ENCODE results near the gene PPP6R1. TPM values are rescaled to one million over a fixed set of nuclear protein-coding genes. Genes with fewer than 3 reads are reported as not detected.

Gene PPP6R1
- 33.8 TPM for polyA plus RNA-seq (2013, experiment 1 of 2)
- polyA plus RNA-seq (2013, experiment 2 of 2): 34.7 TPM

- Histone ChIP-seq H3K4me3 (ENCODE audit: low read length) (peak within 1 kb of the TSS; percentile 94), H4K5ac (ENCODE audit: low read length) (no peak within 1 kb of the TSS), H3K79me1 (ENCODE audit: low read length) (peaks cover 30% of the 10 kb centered on the region), H3K56ac (ENCODE audit: low read length) (peak within 1 kb of the TSS; percentile 99), H3K36me3 (ENCODE audit: control insufficient read depth, insufficient read depth, low read length) (no peaks in the 10 kb centered on the region), H3K18ac (ENCODE audit: low read length) (peak within 1 kb of the TSS; percentile 65), H3K4me1 (ENCODE audit: control insufficient read depth, low read depth, low read length) (peaks cover 7% of the 10 kb centered on the region), H3K4me2 (ENCODE audit: low read length) (peak within 1 kb of the TSS; percentile 91), H3K27me3 (ENCODE audit: insufficient read depth, low read length, poor library complexity) (no peaks in the 10 kb centered on the region), H2BK5ac (ENCODE audit: low read length) (peak within 1 kb of the TSS; percentile 78), H2BK15ac (replicated peaks; ENCODE audit: low read depth) (no peak within 1 kb of the TSS), H4K8ac (ENCODE audit: low read depth, low read length) (peak within 1 kb of the TSS; percentile 94), H3K27ac (ENCODE audit: low read depth, low read length) (peak within 1 kb of the TSS; percentile 94), H3K79me2 (ENCODE audit: control insufficient read depth, insufficient read depth, low read length) (peaks cover 42% of the 10 kb centered on the region), H3K23ac (ENCODE audit: low read length) (peak within 1 kb of the TSS; percentile 91), H3K9ac (ENCODE audit: low read length) (peak within 1 kb of the TSS; percentile 99), H2AK5ac (ENCODE audit: low read length) (no peak within 1 kb of the TSS), H2BK120ac (ENCODE audit: low read depth, low read length) (no peak within 1 kb of the TSS), H3K4ac (ENCODE audit: low read depth, low read length) (peak within 1 kb of the TSS; percentile 81)
- WGBS (ENCODE audit: extremely low coverage, insufficient coverage, low lambda C conversion rate): no CpG with 5 or more reads among the region's 76 CpGs
- DNase-seq: peak; percentile 99
Measured at GRCh38 chr19:55258828-55259539, at the start of gene PPP6R1. TSS of gene PPP6R1 (minus strand) at chr19:55259017. CDS start at chr19:55247103, 11,914 bp downstream.

GRCh38 chr19:55308281-55308680 lies 49.5 kb upstream of the PPP6R1 start:
- no peaks in the 10 kb centered on the region for H3K27me3 ChIP-seq (ENCODE audit: insufficient read depth, low read length, poor library complexity)
- H3K9ac ChIP-seq (ENCODE audit: low read length): no peak overlapping the region
- H2BK5ac ChIP-seq (ENCODE audit: low read length): no peak overlapping the region
- no peak overlapping the region for H2AK5ac ChIP-seq (ENCODE audit: low read length)
- no peak overlapping the region for H4K5ac ChIP-seq (ENCODE audit: low read length)
- H3K36me3 ChIP-seq (ENCODE audit: control insufficient read depth, insufficient read depth, low read length): peaks cover 8% of the 10 kb centered on the region
- H3K4me3 ChIP-seq (ENCODE audit: low read length): no peak overlapping the region
- no CpG with 5 or more reads among the region's 11 CpGs for WGBS (ENCODE audit: extremely low coverage, insufficient coverage, low lambda C conversion rate)
- H4K8ac ChIP-seq (ENCODE audit: low read depth, low read length): no peak overlapping the region
- H2BK15ac ChIP-seq (replicated peaks; ENCODE audit: low read depth): no peak overlapping the region
- no peaks in the 10 kb centered on the region for H3K79me1 ChIP-seq (ENCODE audit: low read length)
- no peak for DNase-seq
- no peak overlapping the region for H3K4ac ChIP-seq (ENCODE audit: low read depth, low read length)
- no peak overlapping the region for H3K23ac ChIP-seq (ENCODE audit: low read length)
- H3K56ac ChIP-seq (ENCODE audit: low read length): no peak overlapping the region
- no peak overlapping the region for H3K18ac ChIP-seq (ENCODE audit: low read length)
- H3K79me2 ChIP-seq (ENCODE audit: control insufficient read depth, insufficient read depth, low read length): no peaks in the 10 kb centered on the region
- no peak overlapping the region for H3K27ac ChIP-seq (ENCODE audit: low read depth, low read length)
- H2BK120ac ChIP-seq (ENCODE audit: low read depth, low read length): no peak overlapping the region
- no peaks in the 10 kb centered on the region for H3K4me1 ChIP-seq (ENCODE audit: control insufficient read depth, low read depth, low read length)
- no peak overlapping the region for H3K4me2 ChIP-seq (ENCODE audit: low read length)

GRCh38 chr19:55306712-55307111 lies 47.9 kb upstream of the PPP6R1 start:
- no peak overlapping the region for H4K8ac ChIP-seq (ENCODE audit: low read depth, low read length)
- no CpG with 5 or more reads among the region's 3 CpGs for WGBS (ENCODE audit: extremely low coverage, insufficient coverage, low lambda C conversion rate)
- no peak overlapping the region for H3K18ac ChIP-seq (ENCODE audit: low read length)
- H2AK5ac ChIP-seq (ENCODE audit: low read length): no peak overlapping the region
- no peak overlapping the region for H2BK15ac ChIP-seq (replicated peaks; ENCODE audit: low read depth)
- H2BK120ac ChIP-seq (ENCODE audit: low read depth, low read length): no peak overlapping the region
- DNase-seq: no peak
- peaks cover 11% of the 10 kb centered on the region for H3K36me3 ChIP-seq (ENCODE audit: control insufficient read depth, insufficient read depth, low read length)
- H3K27ac ChIP-seq (ENCODE audit: low read depth, low read length): no peak overlapping the region
- no peak overlapping the region for H3K4me3 ChIP-seq (ENCODE audit: low read length)
- no peak overlapping the region for H3K56ac ChIP-seq (ENCODE audit: low read length)
- H3K23ac ChIP-seq (ENCODE audit: low read length): no peak overlapping the region
- no peaks in the 10 kb centered on the region for H3K79me2 ChIP-seq (ENCODE audit: control insufficient read depth, insufficient read depth, low read length)
- no peak overlapping the region for H3K9ac ChIP-seq (ENCODE audit: low read length)
- no peak overlapping the region for H3K4ac ChIP-seq (ENCODE audit: low read depth, low read length)
- H3K79me1 ChIP-seq (ENCODE audit: low read length): no peaks in the 10 kb centered on the region
- H4K5ac ChIP-seq (ENCODE audit: low read length): no peak overlapping the region
- no peaks in the 10 kb centered on the region for H3K27me3 ChIP-seq (ENCODE audit: insufficient read depth, low read length, poor library complexity)
- H3K4me2 ChIP-seq (ENCODE audit: low read length): no peak overlapping the region
- H3K4me1 ChIP-seq (ENCODE audit: control insufficient read depth, low read depth, low read length): no peaks in the 10 kb centered on the region
- no peak overlapping the region for H2BK5ac ChIP-seq (ENCODE audit: low read length)

GRCh38 chr19:55305983-55306562 lies 47.3 kb upstream of the PPP6R1 start:
- no peak overlapping the region for H2AK5ac ChIP-seq (ENCODE audit: low read length)
- H3K36me3 ChIP-seq (ENCODE audit: control insufficient read depth, insufficient read depth, low read length): peaks cover 11% of the 10 kb centered on the region
- no peak overlapping the region for H2BK120ac ChIP-seq (ENCODE audit: low read depth, low read length)
- H3K23ac ChIP-seq (ENCODE audit: low read length): no peak overlapping the region
- H3K4me3 ChIP-seq (ENCODE audit: low read length): no peak overlapping the region
- H3K27me3 ChIP-seq (ENCODE audit: insufficient read depth, low read length, poor library complexity): no peaks in the 10 kb centered on the region
- H4K5ac ChIP-seq (ENCODE audit: low read length): no peak overlapping the region
- no peak overlapping the region for H3K9ac ChIP-seq (ENCODE audit: low read length)
- H2BK15ac ChIP-seq (replicated peaks; ENCODE audit: low read depth): no peak overlapping the region
- H3K79me1 ChIP-seq (ENCODE audit: low read length): no peaks in the 10 kb centered on the region
- no peak overlapping the region for H3K18ac ChIP-seq (ENCODE audit: low read length)
- H3K79me2 ChIP-seq (ENCODE audit: control insufficient read depth, insufficient read depth, low read length): no peaks in the 10 kb centered on the region
- no peak overlapping the region for H3K56ac ChIP-seq (ENCODE audit: low read length)
- no peak overlapping the region for H3K4me2 ChIP-seq (ENCODE audit: low read length)
- H2BK5ac ChIP-seq (ENCODE audit: low read length): no peak overlapping the region
- peak; percentile 53 for DNase-seq
- no peak overlapping the region for H3K27ac ChIP-seq (ENCODE audit: low read depth, low read length)
- H3K4me1 ChIP-seq (ENCODE audit: control insufficient read depth, low read depth, low read length): peaks cover 2% of the 10 kb centered on the region
- H3K4ac ChIP-seq (ENCODE audit: low read depth, low read length): no peak overlapping the region
- WGBS (ENCODE audit: extremely low coverage, insufficient coverage, low lambda C conversion rate): no CpG with 5 or more reads among the region's 17 CpGs
- H4K8ac ChIP-seq (ENCODE audit: low read depth, low read length): no peak overlapping the region

GRCh38 chr19:55305491-55305890 lies 46.7 kb upstream of the PPP6R1 start:
- Histone ChIP-seq H3K79me2 (ENCODE audit: control insufficient read depth, insufficient read depth, low read length) (no peaks in the 10 kb centered on the region), H3K56ac (ENCODE audit: low read length) (no peak overlapping the region), H2BK120ac (ENCODE audit: low read depth, low read length) (no peak overlapping the region), H3K4me2 (ENCODE audit: low read length) (no peak overlapping the region), H3K23ac (ENCODE audit: low read length) (no peak overlapping the region), H3K9ac (ENCODE audit: low read length) (no peak overlapping the region), H2BK15ac (replicated peaks; ENCODE audit: low read depth) (no peak overlapping the region), H4K5ac (ENCODE audit: low read length) (no peak overlapping the region), H3K4me3 (ENCODE audit: low read length) (no peak overlapping the region), H3K4ac (ENCODE audit: low read depth, low read length) (no peak overlapping the region), H3K18ac (ENCODE audit: low read length) (no peak overlapping the region), H4K8ac (ENCODE audit: low read depth, low read length) (no peak overlapping the region), H3K4me1 (ENCODE audit: control insufficient read depth, low read depth, low read length) (peaks cover 2% of the 10 kb centered on the region), H2BK5ac (ENCODE audit: low read length) (no peak overlapping the region), H3K27ac (ENCODE audit: low read depth, low read length) (no peak overlapping the region), H3K36me3 (ENCODE audit: control insufficient read depth, insufficient read depth, low read length) (peaks cover 11% of the 10 kb centered on the region), H3K79me1 (ENCODE audit: low read length) (no peaks in the 10 kb centered on the region), H2AK5ac (ENCODE audit: low read length) (no peak overlapping the region), H3K27me3 (ENCODE audit: insufficient read depth, low read length, poor library complexity) (no peaks in the 10 kb centered on the region)
- peak; percentile 70 for DNase-seq
- no CpG with 5 or more reads among the region's 9 CpGs for WGBS (ENCODE audit: extremely low coverage, insufficient coverage, low lambda C conversion rate)

All from mesendoderm (in vitro differentiated cells).